Thymus (tissue), 11 donors: ENCODE results near the gene NFIC. TPM values are rescaled to one million over a fixed set of nuclear protein-coding genes. Genes with fewer than 3 reads are reported as not detected.
A peak's percentile ranks its signal among the peaks of the same experiment; 100 is the strongest.

Experiments
- DNase-seq, 9 donors: peaks; one replicate each; pipeline ENCODE4 v3.0.0-alpha.2; 2013; ENCODE audit warnings: low spot score in 9 of 9, low read depth in 6 of 9, missing footprints in 1 of 9
- H3K27ac ChIP-seq, 2 donors: one replicate each; pipeline ENCODE4 v1.5.1; 2013; ENCODE audit warnings: control low read depth in 1 of 2, low read depth in 1 of 2, low read length in 1 of 2, mild to moderate bottlenecking in 1 of 2, moderate library complexity in 1 of 2
- H3K27me3 ChIP-seq, 2 donors: one replicate each; pipeline ENCODE4 v1.5.1; 2013; ENCODE audit warnings: low read length in 1 of 2; ENCODE audit not compliant: control insufficient read depth in 2 of 2, insufficient read depth in 1 of 2
- H3K36me3 ChIP-seq, 2 donors: one replicate each; pipeline ENCODE4 v1.5.1; 2013; ENCODE audit warnings: low read length in 1 of 2, mild to moderate bottlenecking in 1 of 2, moderate library complexity in 1 of 2; ENCODE audit not compliant: control insufficient read depth in 2 of 2, insufficient read depth in 2 of 2
- H3K4me1 ChIP-seq, 2 donors: one replicate each; pipeline ENCODE4 v1.5.1; 2013; ENCODE audit warnings: low read length in 2 of 2; ENCODE audit not compliant: control insufficient read depth in 2 of 2, insufficient read depth in 2 of 2
- H3K4me3 ChIP-seq, 2 donors: one replicate each; pipeline ENCODE4 v1.5.1; 2013; ENCODE audit warnings: low read length in 2 of 2, control low read depth in 1 of 2, mild to moderate bottlenecking in 1 of 2
- H3K9me3 ChIP-seq, 2 donors: one replicate each; pipeline ENCODE4 v1.5.1; 2013; ENCODE audit warnings: low read length in 1 of 2, mild to moderate bottlenecking in 1 of 2; ENCODE audit not compliant: control insufficient read depth in 2 of 2, insufficient read depth in 1 of 2
- WGBS: extraction: QIAGEN DNeasy Blood & Tissue Kit; methylation state at CpG from one replicate; pipeline ENCODE4 v1.1.7; 2013; 5-methylcytosine and 5-hydroxymethylcytosine counted together
- polyA plus RNA-seq: library from polyadenylated mRNA; stranded (reverse); fragments of 200-250 nt; gene quantifications from one replicate; pipeline ENCODE4 v1.2.3, GENCODE V29; 2013
- total RNA-seq: library from RNA; stranded (reverse); fragments of 120-200 nt; gene quantifications from one replicate; pipeline ENCODE4 v1.2.4, GENCODE V29; 2013
- donor health status: healthy.

The NFIC gene
- total and polyA plus RNA-seq, 2 donors, result 2.1 to 17.0 TPM

DNA sequence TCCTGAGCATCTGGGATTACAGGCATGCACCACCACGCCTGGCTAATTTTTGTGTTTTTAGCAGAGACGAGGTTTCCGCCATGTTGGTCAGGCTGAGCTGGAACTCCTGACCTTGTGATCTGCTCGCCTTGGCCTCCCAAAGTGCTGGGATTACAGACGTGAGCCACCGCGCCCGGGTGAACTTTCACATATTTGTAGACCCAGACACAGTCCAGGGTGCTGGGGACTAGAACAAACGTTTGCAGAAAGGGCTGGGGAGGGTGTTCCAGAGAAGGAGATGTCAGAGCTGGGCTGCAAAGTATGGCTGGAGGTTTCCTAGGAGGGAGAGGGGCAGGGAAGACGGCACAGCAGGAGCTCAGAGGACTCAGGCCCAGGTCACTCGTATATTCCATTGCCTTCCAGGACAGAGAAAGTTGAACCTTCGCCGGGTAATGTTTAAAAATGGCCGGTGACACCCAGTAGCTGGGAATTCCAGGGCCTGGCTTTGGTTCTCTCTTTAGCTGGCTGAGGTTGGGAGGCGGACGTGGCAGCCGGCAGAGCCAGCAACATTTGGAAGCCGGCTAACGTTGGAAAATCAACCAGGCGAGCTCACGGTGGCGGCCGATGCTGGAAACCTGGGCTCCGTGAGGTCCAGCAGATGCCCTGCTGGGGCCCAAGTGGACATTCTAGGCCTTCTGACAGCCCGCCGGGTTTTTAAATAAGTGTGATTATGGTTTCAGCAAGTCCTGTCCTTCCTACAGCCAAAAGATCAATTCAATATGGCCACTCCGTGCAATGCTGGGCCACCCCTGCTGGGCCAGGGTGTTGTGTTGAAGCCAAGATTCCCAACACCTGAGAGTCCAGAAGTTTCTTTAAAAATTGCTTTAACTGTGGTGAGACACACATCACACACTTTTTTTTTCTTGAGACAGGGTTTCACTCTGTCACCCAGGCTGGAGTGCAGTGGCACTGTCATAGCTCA lies 41.5 kb downstream of the NFIC start:
- DNase-seq, result no peak
- Histone ChIP-seq H3K27me3 (no peaks in the 10 kb centered on the region), H3K4me1 (peaks cover 0 to 2% of the 10 kb centered on the region in 2 donors), H3K36me3 (peaks cover 0 to 15% of the 10 kb centered on the region in 2 donors), H3K27ac (peak overlapping the region; percentile 18 to 52), H3K4me3 (no peak overlapping the region), H3K9me3 (peaks cover 0 to under 1% of the 10 kb centered on the region in 2 donors)
- WGBS, result 91% methylated on average over 27 of the region's 27 CpGs

DNA sequence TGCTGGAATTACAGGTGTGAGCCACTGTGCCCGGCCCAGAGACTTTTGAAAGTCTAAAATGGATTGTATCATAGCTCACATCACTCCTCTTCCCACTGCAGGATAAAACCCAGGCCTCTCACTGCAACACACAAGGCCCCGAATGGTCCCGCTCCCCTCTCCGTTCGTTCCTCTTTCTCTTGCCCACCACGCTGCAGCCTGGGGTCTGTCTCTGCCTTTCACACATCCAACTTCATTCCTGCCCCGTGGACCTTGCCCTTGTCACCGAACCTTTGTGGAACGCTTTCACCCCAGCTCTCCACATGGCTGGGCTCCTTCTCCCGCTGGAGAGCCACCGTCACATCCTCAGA lies 42.6 kb downstream of the NFIC start:
- Histone ChIP-seq H3K4me3 (no peak overlapping the region), H3K4me1 (peaks cover 0 to 2% of the 10 kb centered on the region in 2 donors), H3K36me3 (peaks cover 0 to 15% of the 10 kb centered on the region in 2 donors), H3K27ac (peak overlapping the region in 1 of 2 donors; percentile 19), H3K9me3 (no peaks in the 10 kb centered on the region), H3K27me3 (no peaks in the 10 kb centered on the region)
- DNase-seq, result no peak
- 96% methylated on average over 11 of the region's 11 CpGs for WGBS

DNA sequence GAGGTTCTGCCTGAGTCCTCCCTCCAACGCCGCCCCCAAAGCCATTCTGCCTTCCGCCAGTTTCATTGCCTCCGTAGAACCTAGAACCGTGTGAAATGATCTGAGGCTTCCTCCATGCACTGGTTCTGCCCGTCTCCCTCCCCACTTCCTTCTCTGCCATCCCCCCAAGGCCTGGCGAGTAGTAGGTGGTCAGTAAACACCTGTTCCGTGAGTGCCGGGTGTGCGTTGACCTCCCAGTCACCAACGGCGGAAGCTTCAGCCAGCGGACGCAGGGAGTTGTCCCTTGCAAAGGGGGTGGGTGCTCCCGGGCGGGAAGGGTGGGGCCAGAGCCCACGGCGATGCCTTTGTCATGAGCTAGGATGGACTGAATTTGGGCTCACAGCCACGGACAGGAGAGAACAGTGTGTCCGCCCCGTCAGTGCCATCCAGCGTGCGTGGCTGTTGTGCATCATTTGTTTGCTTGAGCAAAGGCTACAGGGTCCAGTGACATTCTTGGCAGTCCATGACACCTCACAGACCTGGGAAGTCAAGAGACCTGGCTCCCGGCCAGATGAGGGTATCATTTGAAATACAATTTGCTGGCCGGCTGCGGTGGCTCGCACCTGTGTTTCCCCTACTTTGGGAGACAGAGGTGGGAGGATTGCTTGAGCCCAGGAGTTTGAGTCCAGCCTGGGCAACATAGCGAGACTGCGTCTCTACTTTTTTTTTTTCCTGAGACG lies 43.1 kb downstream of the NFIC start:
- peak overlapping the region in 1 of 2 donors; percentile 19 for H3K27ac ChIP-seq
- no peak overlapping the region for H3K4me3 ChIP-seq
- 90% methylated on average over 30 of the region's 30 CpGs for whole genome bisulfite sequencing
- peaks cover 0 to 2% of the 10 kb centered on the region in 2 donors for H3K4me1 ChIP-seq
- DNase-seq, result no peak
- no peaks in the 10 kb centered on the region for H3K9me3 ChIP-seq
- no peaks in the 10 kb centered on the region for H3K27me3 ChIP-seq
- peaks cover 0 to 15% of the 10 kb centered on the region in 2 donors for H3K36me3 ChIP-seq

DNA sequence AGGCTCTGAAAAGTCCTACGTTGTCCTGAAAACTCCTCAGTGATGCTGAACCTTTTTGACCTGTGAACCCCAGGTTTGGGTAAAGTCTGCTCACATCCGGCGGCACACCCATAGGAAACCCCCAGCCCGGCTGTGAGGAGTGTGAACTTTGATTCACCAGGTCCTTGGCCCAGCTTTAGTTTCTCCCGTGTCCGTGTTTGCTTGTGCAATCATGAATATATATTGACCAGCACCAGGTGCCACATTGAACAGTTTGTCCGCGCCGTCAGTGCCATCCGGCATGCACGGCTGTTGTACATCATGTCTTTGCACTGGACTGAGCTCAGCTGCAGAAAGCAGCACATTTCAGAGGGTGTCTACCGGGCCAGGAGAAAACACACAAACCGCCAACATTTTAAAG lies 45.3 kb downstream of the NFIC start:
- no peak for DNase-seq

GRCh38 chr19:3412066-3412465 lies 45.7 kb downstream of the NFIC start:
- Histone ChIP-seq H3K4me1 (peaks cover 0 to 2% of the 10 kb centered on the region in 2 donors), H3K27me3 (no peaks in the 10 kb centered on the region), H3K4me3 (no peak overlapping the region), H3K36me3 (peaks cover 0 to 9% of the 10 kb centered on the region in 2 donors), H3K9me3 (no peaks in the 10 kb centered on the region), H3K27ac (no peak overlapping the region)
- 96% methylated on average over 4 of the region's 4 CpGs for WGBS
- no peak for DNase-seq

More for the DNA sequence above, 45.3 kb downstream of the NFIC start:
- WGBS, result 98% methylated on average over 13 of the region's 13 CpGs
- Histone ChIP-seq H3K27ac (no peak overlapping the region), H3K4me3 (no peak overlapping the region), H3K36me3 (peaks cover 0 to 12% of the 10 kb centered on the region in 2 donors), H3K4me1 (peaks cover 0 to 2% of the 10 kb centered on the region in 2 donors), H3K9me3 (no peaks in the 10 kb centered on the region), H3K27me3 (no peaks in the 10 kb centered on the region)

GRCh38 chr19:3413796-3414327 lies 47.5 kb downstream of the NFIC start:
- H3K4me3 ChIP-seq, result no peak overlapping the region
- no peak overlapping the region for H3K27ac ChIP-seq
- DNase-seq, result no peak
- peaks cover 0 to 5% of the 10 kb centered on the region in 2 donors for H3K36me3 ChIP-seq
- no peaks in the 10 kb centered on the region for H3K27me3 ChIP-seq
- 86% methylated on average over 13 of the region's 13 CpGs for WGBS
- H3K4me1 ChIP-seq, result no peaks in the 10 kb centered on the region
- H3K9me3 ChIP-seq, result no peaks in the 10 kb centered on the region

- Histone ChIP-seq H3K4me1 (no peaks in the 10 kb centered on the region), H3K27ac (no peak overlapping the region), H3K36me3 (peaks cover 0 to 5% of the 10 kb centered on the region in 2 donors), H3K9me3 (no peaks in the 10 kb centered on the region), H3K4me3 (no peak overlapping the region), H3K27me3 (no peaks in the 10 kb centered on the region)
- DNase-seq, result no peak
- WGBS, result 90% methylated on average over 5 of the region's 5 CpGs
Observed at GRCh38 chr19:3415695-3416094, 49.3 kb downstream of the NFIC start.

DNA sequence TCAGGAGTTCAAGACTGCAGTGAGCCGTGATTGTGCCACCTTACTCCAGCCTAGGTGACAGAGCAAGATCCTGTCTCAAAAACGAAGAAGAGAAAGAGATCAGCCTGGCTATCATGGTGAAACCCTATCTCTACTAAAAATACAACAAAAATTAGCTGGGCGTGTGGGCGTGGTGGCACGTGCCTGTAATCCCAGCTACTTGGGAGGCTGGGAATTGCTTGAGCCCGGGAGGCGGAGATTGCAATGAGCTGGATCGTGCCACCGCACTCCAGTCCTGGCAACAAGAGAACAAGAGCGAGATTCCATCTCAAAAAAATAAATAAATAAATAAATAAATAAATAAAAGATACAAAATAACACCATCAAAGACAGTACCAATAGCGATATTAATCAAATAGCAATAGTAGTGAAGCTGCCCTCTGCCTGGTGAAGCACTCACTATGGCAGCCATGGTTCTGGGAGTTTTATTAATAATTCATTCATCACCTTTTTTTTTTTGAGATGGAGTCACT lies 53.9 kb downstream of the NFIC start:
- Histone ChIP-seq H3K27me3 (no peaks in the 10 kb centered on the region), H3K9me3 (no peaks in the 10 kb centered on the region), H3K4me3 (no peak overlapping the region), H3K27ac (no peak overlapping the region), H3K4me1 (no peaks in the 10 kb centered on the region), H3K36me3 (no peaks in the 10 kb centered on the region)
- 96% methylated on average over 11 of the region's 11 CpGs for WGBS
- DNase-seq, result no peak
